GM12878 (cell line): ENCODE data around the gene GOSR2. TPM values are rescaled to one million over a fixed set of nuclear protein-coding genes. Genes with fewer than 3 reads are reported as not detected.

Source experiments
- ATAC-seq: fragments of 200-7000 bp; cut with Tn5 transposase; 3 replicates; pipeline ENCODE4 v1.9.1; 2020; ENCODE audit warnings: mild to moderate bottlenecking, moderate library complexity
- BruUV-seq: library from RNA; stranded (reverse); fragments of 400-500 nt; replicated peaks from 2 replicates; lab custom pipeline; 2021; lab: Mats Ljungman, UMichigan
- CTCF ChIA-PET: fragments of 300-600 bp; sonication (Branson Sonifier 250); formaldehyde crosslinking; extraction: SDS; loops from one replicate; lab custom pipeline; 2021; ENCODE audit warnings: inconsistent platforms; lab: Yijun Ruan, JAX
- POLR2A ChIA-PET: fragments of 350-600 bp; formaldehyde crosslinking; extraction: SDS; loops from one replicate; lab custom pipeline; 2021; ENCODE audit warnings: inconsistent platforms; lab: Charles Lee
- RAD21 ChIA-PET: fragments of 300-600 bp; sonication (Branson Sonifier 250); formaldehyde crosslinking; loops from one replicate; lab custom pipeline; 2023; ENCODE audit warnings: antibody characterized with exemption; ENCODE audit not compliant: unreplicated experiment; lab: Charles Lee
- SMC1A ChIA-PET: fragments of 300-600 bp; sonication (Branson Sonifier 250); formaldehyde crosslinking; loops from one replicate; lab custom pipeline; 2023; ENCODE audit not compliant: unreplicated experiment, uncharacterized antibody; lab: Charles Lee
- DNase-seq: peaks from one replicate; pipeline ENCODE4 v3.0.0-alpha.2; 2011; ENCODE audit warnings: low read depth, low spot score
- FAIRE-seq: peaks from 3 replicates; lab custom pipeline; 2011; peaks lifted over from hg19 to GRCh38; lab: Jason Lieb, UNC
- H2AFZ ChIP-seq: 2 replicates; pipeline ENCODE4 v1.6.0; 2011; ENCODE audit warnings: low read depth, low read length, control low read depth; ENCODE audit not compliant: control insufficient read depth
- H3K27ac ChIP-seq: 2 replicates; pipeline ENCODE4 v1.5.1; 2011; ENCODE audit warnings: control low read depth; ENCODE audit not compliant: control insufficient read depth, insufficient read depth
- H3K27me3 ChIP-seq, 2 experiments: replicated peaks in 1 of 2; 2 replicates each; pipeline versions ENCODE4 v1.6.0 to v1.6.1; 2011; ENCODE audit warnings: low read length in 1 of 2; ENCODE audit not compliant: control insufficient read depth in 2 of 2, insufficient read depth in 2 of 2
- H3K36me3 ChIP-seq, 2 experiments: 2 replicates each; pipeline ENCODE4 v1.5.1; 2011; ENCODE audit warnings: low read length in 1 of 2; ENCODE audit not compliant: control insufficient read depth in 2 of 2, insufficient read depth in 2 of 2
- H3K4me1 ChIP-seq: 2 replicates; pipeline ENCODE4 v1.6.1; 2011; ENCODE audit warnings: mild to moderate bottlenecking, low read length, moderate library complexity, mixed read lengths; ENCODE audit not compliant: control insufficient read depth, insufficient read depth
- H3K4me2 ChIP-seq: 2 replicates; pipeline ENCODE4 v1.6.0; 2011; ENCODE audit warnings: control low read depth; ENCODE audit not compliant: control insufficient read depth, insufficient read depth
- H3K4me3 ChIP-seq: fragments of 200-600 bp; sonication (generic); 2 replicates; pipeline ENCODE4 v1.5.1; 2016
- H3K79me2 ChIP-seq: 2 replicates; pipeline ENCODE4 v1.6.0; 2011; ENCODE audit warnings: low read length; ENCODE audit not compliant: control insufficient read depth, insufficient read depth
- H3K9ac ChIP-seq: 2 replicates; pipeline ENCODE4 v1.8.0; 2011; ENCODE audit warnings: low read length, control low read depth, mixed read lengths; ENCODE audit not compliant: control insufficient read depth, insufficient read depth
- H3K9me3 ChIP-seq: replicated peaks from 3 replicates; pipeline ENCODE4 v1.5.1; 2011; ENCODE audit warnings: mild to moderate bottlenecking, low read length; ENCODE audit not compliant: control insufficient read depth, insufficient read depth
- H4K20me1 ChIP-seq: 2 replicates; pipeline ENCODE4 v1.6.0; 2011; ENCODE audit not compliant: control insufficient read depth, insufficient read depth
- ASH2L ChIP-seq: fragments of 300-600, 200-600 bp; sonication (generic); IDR thresholded peaks from 2 replicates; pipeline ENCODE4 v1.6.1; 2017; ENCODE audit warnings: low read depth, mild to moderate bottlenecking, borderline replicate concordance
- BMI1 ChIP-seq: fragments of 450-650 bp; IDR thresholded peaks from 2 replicates; pipeline ENCODE4 v1.6.1; 2016; ENCODE audit warnings: mild to moderate bottlenecking, moderate library complexity, borderline replicate concordance
- BRCA1 ChIP-seq: IDR thresholded peaks from 2 replicates; pipeline ENCODE4 v1.6.1; 2011; ENCODE audit warnings: low read depth, low read length, improper control_type of control experiment
- CBFB ChIP-seq: IDR thresholded peaks from 2 replicates; pipeline ENCODE4 v1.6.1; 2016; ENCODE audit warnings: antibody characterized with exemption, low read depth
- CHD1 ChIP-seq: IDR thresholded peaks from 2 replicates; pipeline ENCODE4 v1.6.1; 2012; ENCODE audit warnings: low read depth, low read length, improper control_type of control experiment
- DPF2 ChIP-seq: fragments of 450-650 bp; IDR thresholded peaks from 2 replicates; pipeline ENCODE4 v1.6.1; 2017; ENCODE audit warnings: mild to moderate bottlenecking
- E2F8 ChIP-seq: fragments of 450-650 bp; IDR thresholded peaks from 2 replicates; pipeline ENCODE4 v1.6.1; 2018; ENCODE audit warnings: mild to moderate bottlenecking, low read depth, moderate library complexity; ENCODE audit not compliant: partially characterized antibody
- EED ChIP-seq: sonication (generic); IDR thresholded peaks from 2 replicates; pipeline ENCODE4 v1.6.1; 2016; ENCODE audit warnings: antibody characterized with exemption, low read depth
- EP300 ChIP-seq, 2 experiments: fragments of 150-350 bp in 1 of 2; IDR thresholded peaks; 2 replicates each; pipeline ENCODE4 v1.6.1; 2011 to 2012; ENCODE audit warnings: low read depth in 2 of 2, low read length in 2 of 2, borderline replicate concordance in 1 of 2, improper control_type of control experiment in 1 of 2, inconsistent platforms in 1 of 2; ENCODE audit not compliant: control insufficient read depth in 1 of 2
- GABPA ChIP-seq: IDR thresholded peaks from 2 replicates; pipeline ENCODE4 v1.6.1; 2014; ENCODE audit warnings: antibody characterized with exemption, low read depth, mild to moderate bottlenecking, inconsistent platforms
- MLLT1 ChIP-seq: fragments of 450-650 bp; IDR thresholded peaks from 2 replicates; pipeline ENCODE4 v1.6.1; 2016; ENCODE audit warnings: mild to moderate bottlenecking
- PAX8 ChIP-seq: fragments of 450-650 bp; IDR thresholded peaks from 2 replicates; pipeline ENCODE4 v1.6.1; 2017; ENCODE audit warnings: mild to moderate bottlenecking, moderate library complexity
- POLR2AphosphoS5 ChIP-seq: IDR thresholded peaks from 2 replicates; pipeline ENCODE4 v1.6.1; 2011; ENCODE audit warnings: mild to moderate bottlenecking, low read length, inconsistent platforms
- SPI1 ChIP-seq: IDR thresholded peaks from 2 replicates; pipeline ENCODE4 v1.6.1; 2011; ENCODE audit warnings: low read depth, mild to moderate bottlenecking, low read length, moderate library complexity, borderline replicate concordance; ENCODE audit not compliant: insufficient read depth
- TCF12 ChIP-seq: IDR thresholded peaks from 2 replicates; pipeline ENCODE4 v1.6.1; 2011; ENCODE audit warnings: low read depth, mild to moderate bottlenecking, low read length
- ZBTB33 ChIP-seq: fragments of 450-650 bp; IDR thresholded peaks from 2 replicates; pipeline ENCODE4 v1.6.1; 2017; ENCODE audit warnings: mild to moderate bottlenecking
- ZNF217 ChIP-seq: fragments of 450-650 bp; IDR thresholded peaks from 2 replicates; pipeline ENCODE4 v1.6.1; 2017; ENCODE audit warnings: antibody characterized with exemption, mild to moderate bottlenecking
- ZNF622 ChIP-seq: fragments of 450-650 bp; IDR thresholded peaks from 2 replicates; pipeline ENCODE4 v1.6.1; 2017; ENCODE audit warnings: mild to moderate bottlenecking, inconsistent platforms
- WGBS: methylation state at CpG from one replicate; pipeline ENCODE4 v1.1.6; 2016; ENCODE audit warnings: low lambda C conversion rate; ENCODE audit not compliant: insufficient replicate concordance, insufficient coverage; ENCODE audit errors: missing lambda C conversion rate; 5-methylcytosine and 5-hydroxymethylcytosine counted together
- in situ Hi-C: fragments of 300-500 bp; cut with MboI; formaldehyde crosslinking; loops from 9 replicates; pipeline ENCODE4 v1.14.3; 2018; ENCODE audit warnings: mixed read lengths
- intact Hi-C: fragments of 100-400 bp; cut with micrococcal nuclease; formaldehyde crosslinking; loops from one replicate; pipeline ENCODE4 v1.14.2; 2022; ENCODE audit not compliant: unreplicated experiment
- polyA plus RNA-seq, 11 experiments: library from polyadenylated mRNA; depleted of rRNA in 4 of 11; unstranded in 6 of 11; stranded (reverse) in 5 of 11; fragments of >200 nt; fragmentation: Nextera tagmentation in 4 of 11; fragmentation: Illumina TruSeq in 1 of 11; extraction: Ambion mirVana in 4 of 11; extraction: Trizol in 1 of 11; gene quantifications; 1 replicate in 1 of 11; 2 replicates in 10 of 11; pipeline versions ENCODE4 v1.2.1 to v1.2.3, GENCODE V29; 2011 to 2016; ENCODE audit warnings: inconsistent platforms in 2 of 11, missing spikeins in 2 of 11, low read depth in 1 of 11
- total RNA-seq, 4 experiments: library from RNA; depleted of rRNA in 3 of 4; stranded (reverse); fragments of >200 nt in 3 of 4; fragmentation: Illumina TruSeq in 1 of 4; extraction: Trizol in 1 of 4; gene quantifications; 2 replicates each; pipeline versions ENCODE4 v1.2.1 to v1.2.3, GENCODE V29; 2013 to 2021

The GOSR2 gene
- total and polyA plus RNA-seq, 10 of the 15 experiments (the other 5 are each of a cell fraction or from before 2014, with no cell fraction given): 30.1 to 64.5 (median 47.0) TPM

DNA sequence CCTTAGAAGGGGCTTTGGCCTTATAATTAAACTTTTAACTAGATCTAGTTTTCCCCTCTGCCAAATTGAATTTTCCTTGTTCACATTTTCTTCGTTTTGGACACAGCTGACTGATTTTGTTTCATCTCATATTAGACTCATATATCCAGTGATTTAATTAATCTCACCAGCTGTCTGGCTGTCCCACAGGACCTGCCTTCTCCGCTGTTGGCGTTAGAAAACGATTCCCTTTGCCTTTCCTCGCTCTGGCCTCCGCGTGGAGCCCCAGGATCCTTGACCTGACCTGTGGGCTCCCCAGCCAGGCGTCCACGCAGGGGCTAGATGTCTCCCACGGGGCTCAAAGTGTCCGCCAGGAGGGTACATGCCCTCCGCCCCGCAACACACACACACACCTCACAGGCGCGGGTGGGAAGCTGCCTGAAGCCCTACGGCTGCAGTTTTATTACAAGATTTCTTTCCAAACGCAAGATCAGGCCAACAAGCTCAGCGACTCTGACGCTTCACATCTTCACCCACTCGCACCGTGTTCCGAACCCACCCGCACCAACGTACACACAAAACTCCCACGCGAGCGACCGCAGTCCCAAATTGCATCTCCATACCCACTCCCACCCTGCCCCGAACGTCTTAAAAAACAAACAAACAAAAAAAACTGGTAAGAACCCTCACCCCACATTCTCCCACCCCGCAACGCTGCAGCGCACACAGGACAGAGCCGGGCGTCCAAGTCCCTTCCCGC is 55.0 kb downstream of the GOSR2 start:
- RAD21 ChIA-PET: no interaction called here
- FAIRE-seq (no peak), ATAC-seq (no peak), DNase-seq (no peak)
- Histone ChIP-seq H3K9me3 (no peaks in the 10 kb centered on the region), H3K4me3 (no peak overlapping the region), H4K20me1 (no peaks in the 10 kb centered on the region), H3K4me2 (no peak overlapping the region), H3K4me1 (no peaks in the 10 kb centered on the region), H3K36me3 (no peaks in the 10 kb centered on the region), H3K79me2 (no peaks in the 10 kb centered on the region), H3K27ac (no peak overlapping the region), H3K27me3 (peaks cover 5 to 23% of the 10 kb centered on the region in 2 experiments), H2AFZ (no peak overlapping the region), H3K9ac (no peak overlapping the region)
- no TSS peak for BruUV-seq
- WGBS: 49% methylated on average over 36 of the region's 36 CpGs
- SMC1A ChIA-PET: no interaction called here
- POLR2A ChIA-PET: no interaction called here
- intact Hi-C loops: no loop called here
- TF ChIP-seq BMI1 (no peak), CBFB (no peak), ZNF622 (no peak), PAX8 (no peak), SPI1 (no peak), DPF2 (no peak), TCF12 (no peak), MLLT1 (no peak), ZBTB33 (no peak), EED (no peak), EP300 (IDR thresholded peaks at IDR 0.05; ENCODE audit: borderline replicate concordance in 1 of 2, control insufficient read depth in 1 of 2, low read depth in 2 of 2, low read length in 2 of 2) (no peak), ZNF217 (no peak), E2F8 (no peak), ASH2L (no peak), CHD1 (no peak), POLR2AphosphoS5 (no peak), BRCA1 (no peak), GABPA (no peak)
- CTCF ChIA-PET: no interaction called here
- in situ Hi-C loops: no loop called here
